GM13976 (cell line): ENCODE results near the gene COMP.

ENCODE experiments used
- DNase-seq: peaks from one replicate; pipeline ENCODE4 v3.0.0; 2012; ENCODE audit warnings: low spot score
- in situ Hi-C: fragments of 300-500 bp; cut with MboI; formaldehyde crosslinking; loops from one replicate; pipeline ENCODE4 v1.12.0; 2022; ENCODE audit warnings: low sequenced_read_pairs, mixed read lengths, inconsistent platforms; ENCODE audit not compliant: unreplicated experiment
- TF ChIP-seq, protein P1 (sequence below): IDR thresholded peaks from 2 replicates; pipeline ENCODE4 v1.5.1; 2012; ENCODE audit warnings: borderline replicate concordance, mild to moderate bottlenecking; ENCODE audit not compliant: insufficient read depth; ENCODE audit errors: extremely low read depth, missing control alignments, control extremely low read depth

Gene COMP

DNA sequence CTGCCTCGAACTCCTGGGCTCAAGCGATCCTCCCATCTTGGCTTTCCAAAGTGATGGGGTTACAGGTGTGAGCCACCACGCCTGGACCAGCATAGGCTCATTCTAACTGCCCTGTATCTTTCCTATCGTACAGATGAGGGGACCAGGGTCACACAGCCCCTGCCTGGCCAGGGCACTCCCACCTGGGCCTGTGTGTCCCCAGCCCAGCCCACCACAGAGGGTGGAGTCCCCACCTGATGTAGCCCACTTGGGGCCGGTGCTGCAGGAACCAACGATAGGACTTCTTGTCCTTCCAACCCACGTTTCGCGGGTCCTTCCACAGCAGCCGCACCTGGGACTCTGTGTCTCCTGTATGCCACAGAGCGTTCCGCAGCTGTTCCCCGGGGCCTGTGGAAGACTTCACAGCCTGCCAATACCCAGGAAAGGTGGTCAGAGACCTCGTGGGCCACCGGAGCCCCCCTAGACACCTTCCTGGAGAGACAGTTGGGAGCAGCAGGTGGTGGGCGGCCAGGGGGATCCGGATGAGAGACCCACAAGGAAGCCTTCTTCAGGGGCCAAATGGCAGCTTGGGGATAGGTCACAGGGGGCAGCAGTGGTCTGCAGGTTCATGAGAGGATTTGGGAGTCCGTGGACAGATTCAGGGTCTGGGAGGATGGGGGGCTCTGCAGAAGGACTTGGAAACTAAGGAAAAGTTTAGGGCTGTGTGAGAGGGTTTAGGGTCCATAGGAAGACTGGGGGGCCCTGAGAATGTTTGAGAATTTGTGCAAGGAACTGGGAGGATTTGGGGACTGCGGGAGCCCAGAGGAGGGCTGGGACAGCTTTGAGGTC lies 6.9 kb downstream of the COMP start:
- TF ChIP-seq, protein P1, sequence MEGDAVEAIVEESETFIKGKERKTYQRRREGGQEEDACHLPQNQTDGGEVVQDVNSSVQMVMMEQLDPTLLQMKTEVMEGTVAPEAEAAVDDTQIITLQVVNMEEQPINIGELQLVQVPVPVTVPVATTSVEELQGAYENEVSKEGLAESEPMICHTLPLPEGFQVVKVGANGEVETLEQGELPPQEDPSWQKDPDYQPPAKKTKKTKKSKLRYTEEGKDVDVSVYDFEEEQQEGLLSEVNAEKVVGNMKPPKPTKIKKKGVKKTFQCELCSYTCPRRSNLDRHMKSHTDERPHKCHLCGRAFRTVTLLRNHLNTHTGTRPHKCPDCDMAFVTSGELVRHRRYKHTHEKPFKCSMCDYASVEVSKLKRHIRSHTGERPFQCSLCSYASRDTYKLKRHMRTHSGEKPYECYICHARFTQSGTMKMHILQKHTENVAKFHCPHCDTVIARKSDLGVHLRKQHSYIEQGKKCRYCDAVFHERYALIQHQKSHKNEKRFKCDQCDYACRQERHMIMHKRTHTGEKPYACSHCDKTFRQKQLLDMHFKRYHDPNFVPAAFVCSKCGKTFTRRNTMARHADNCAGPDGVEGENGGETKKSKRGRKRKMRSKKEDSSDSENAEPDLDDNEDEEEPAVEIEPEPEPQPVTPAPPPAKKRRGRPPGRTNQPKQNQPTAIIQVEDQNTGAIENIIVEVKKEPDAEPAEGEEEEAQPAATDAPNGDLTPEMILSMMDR, result no peak
- in situ Hi-C loops, result no loop called here
- no peak for DNase-seq

DNA sequence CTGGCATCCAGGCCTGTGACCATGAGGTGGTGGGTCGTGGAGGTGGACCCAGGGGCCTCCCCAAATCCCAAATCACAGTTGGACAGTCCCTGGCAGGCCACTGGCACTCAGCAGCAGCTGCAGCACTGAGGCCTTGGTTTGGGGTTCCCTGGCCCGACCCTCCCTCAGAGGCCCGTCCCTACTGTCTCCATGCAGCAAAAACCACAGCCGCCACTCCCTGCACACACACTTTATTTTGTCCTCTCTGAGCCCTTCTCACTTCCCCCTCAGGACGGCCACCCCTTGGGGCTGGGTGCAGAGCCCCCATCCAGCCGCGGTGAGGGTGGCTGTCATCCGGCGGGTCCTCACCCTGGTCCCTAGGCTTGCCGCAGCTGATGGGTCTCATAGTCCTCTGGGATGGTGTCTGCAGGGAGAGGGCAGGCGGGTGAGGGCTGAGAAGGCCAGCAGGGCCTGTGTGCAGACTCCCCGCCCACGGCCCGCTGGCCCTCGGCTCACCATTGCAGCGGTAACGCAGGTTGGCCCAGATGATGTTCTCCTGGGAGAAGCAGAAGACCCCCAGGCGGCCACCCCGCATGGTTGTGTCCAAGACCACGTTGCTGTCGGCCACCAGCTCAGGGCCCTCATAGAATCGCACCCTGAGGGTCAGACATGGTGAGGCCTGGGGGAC lies 8.4 kb downstream of the COMP start:
- in situ Hi-C loops, result no loop called here
- TF ChIP-seq, protein P1, result no peak
- DNase-seq, result no peak

DNA sequence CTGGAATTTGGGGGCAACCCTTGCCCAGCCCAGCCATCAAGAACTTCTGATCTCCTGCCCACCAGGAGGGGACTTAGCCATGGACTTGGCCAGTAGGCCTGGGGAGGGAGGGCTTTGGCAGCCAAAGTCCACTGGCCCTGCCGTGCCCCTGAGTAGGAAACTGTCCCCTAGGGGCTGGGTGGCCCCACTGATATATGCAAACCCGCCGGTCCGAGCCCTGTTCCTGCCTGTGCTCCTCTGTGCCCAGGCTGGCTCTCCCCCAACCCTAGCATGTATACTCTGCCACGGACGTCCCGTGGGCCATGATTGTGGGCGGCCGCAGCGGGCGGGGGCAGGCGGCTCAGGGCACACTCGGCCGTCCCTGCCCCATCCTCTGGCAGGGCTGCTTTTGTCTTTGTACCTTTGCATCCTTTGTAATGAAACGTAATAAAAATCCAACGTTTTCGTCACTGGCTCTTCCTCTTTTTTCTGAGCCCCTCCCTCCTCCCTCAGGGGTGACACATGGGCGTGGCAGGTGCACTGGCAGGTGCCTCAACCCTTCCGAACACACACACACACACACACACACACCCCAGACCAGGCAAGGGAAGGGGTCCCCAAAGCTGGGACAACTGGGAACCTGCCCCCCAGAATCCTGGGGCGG lies 9.1 kb downstream of the COMP start:
- DNase-seq, result no peak
- in situ Hi-C loops, result no loop called here
- TF ChIP-seq, protein P1, result no peak

DNA sequence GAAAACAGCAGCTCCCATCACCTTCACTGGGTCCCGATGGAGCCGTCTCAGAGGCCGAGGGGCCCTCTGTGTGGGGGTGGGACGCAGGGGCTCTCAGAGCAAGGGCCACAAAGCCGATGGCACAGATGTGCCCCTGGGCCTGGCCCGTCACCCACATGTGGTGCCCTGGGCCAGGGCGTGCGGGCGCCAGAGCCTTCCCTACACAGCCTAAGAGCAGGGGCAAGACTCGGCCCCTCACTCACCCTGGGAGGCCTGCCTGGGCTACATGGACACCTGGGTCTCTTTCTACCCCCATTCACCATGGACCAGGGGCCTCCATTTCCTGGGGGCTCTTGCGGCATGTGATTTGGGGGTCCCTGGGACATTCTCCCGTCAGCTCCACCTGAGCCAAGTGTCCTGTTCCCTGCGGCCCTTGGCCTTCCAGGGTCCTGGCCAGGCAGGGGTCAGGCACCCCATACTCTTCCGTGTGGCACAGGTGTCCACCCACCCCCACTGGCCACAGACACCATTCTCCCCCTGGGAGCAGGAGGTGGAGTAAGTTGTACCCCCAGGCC lies 10.0 kb downstream of the COMP start:
- DNase-seq, result no peak
- in situ Hi-C loops, result no loop called here
- TF ChIP-seq, protein P1, result no peak

DNA sequence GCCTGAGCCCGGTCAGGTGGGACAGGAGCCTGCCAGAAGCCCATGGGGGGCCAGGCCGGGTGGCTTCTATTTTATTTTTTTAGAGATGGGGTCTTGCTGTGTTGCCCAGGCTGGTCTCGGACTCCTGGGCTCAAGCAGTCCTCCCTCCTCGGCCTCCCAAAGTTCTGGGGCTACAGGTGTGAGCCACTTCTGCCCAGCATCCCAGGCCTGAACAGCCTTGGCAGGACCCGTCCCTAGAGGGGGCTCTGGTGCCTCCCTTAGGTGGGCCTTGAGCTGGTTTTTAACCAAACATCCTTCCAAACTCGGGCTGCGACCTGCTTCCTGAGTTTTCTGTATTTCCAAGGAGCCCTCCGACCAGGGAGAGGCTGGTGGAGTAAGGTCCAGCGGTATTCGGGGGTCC lies 10.5 kb downstream of the COMP start:
- TF ChIP-seq, protein P1, result no peak
- in situ Hi-C loops, result no loop called here
- DNase-seq, result no peak

GRCh38 chr19:18780081-18780480 lies 11.0 kb downstream of the COMP start:
- in situ Hi-C loops, result no loop called here
- no peak for DNase-seq
- TF ChIP-seq, protein P1, result no peak
